ENCODE data around the gene HIVEP3. TPM values are rescaled to one million over a fixed set of nuclear protein-coding genes. Genes with fewer than 3 reads are reported as not detected.

The HIVEP3 gene
- polyA plus RNA-seq, 3 donors, result 3.3 to 4.0 (median 3.7) TPM

DNA sequence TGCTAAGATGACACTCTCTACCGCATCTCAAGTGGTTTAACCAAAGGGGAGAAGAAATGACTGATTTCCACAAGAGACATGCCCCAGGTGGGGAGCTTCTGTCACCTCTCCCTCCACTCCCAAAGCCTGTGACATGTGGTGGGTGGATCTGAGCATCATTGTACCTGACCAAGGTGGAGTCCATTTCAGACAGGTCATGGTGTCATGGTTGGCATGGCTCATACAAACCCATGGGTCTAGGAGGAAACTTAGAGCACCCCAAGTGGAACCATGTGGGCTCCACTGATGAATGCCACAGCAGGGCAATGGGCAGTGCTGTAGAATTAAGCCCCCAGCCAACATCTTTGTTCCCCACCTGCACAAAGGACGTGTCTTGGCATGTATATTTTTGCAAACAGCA, 302.7 kb downstream of the HIVEP3 start:
- no peak for DNase-seq

DNA sequence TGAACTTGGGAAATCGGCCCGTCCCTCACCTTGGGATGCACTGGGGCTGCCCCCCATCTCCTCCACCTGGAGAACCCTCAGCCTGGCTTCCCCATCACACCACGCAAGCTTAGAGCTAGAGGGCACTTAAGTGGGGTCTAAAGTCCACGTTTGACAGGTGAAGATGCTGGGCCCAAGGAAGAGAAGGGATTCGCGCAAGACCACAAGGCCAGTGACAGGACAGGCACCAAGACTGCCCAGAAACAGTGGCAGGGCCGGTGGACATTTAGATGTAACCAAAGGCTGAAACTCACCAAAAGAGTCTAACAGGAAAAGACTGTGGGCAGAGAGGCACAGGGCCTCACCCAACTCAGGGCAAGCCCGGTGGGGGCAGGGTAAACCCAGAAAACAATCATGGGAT, 303.4 kb downstream of the HIVEP3 start:
- DNase-seq, result no peak

DNA sequence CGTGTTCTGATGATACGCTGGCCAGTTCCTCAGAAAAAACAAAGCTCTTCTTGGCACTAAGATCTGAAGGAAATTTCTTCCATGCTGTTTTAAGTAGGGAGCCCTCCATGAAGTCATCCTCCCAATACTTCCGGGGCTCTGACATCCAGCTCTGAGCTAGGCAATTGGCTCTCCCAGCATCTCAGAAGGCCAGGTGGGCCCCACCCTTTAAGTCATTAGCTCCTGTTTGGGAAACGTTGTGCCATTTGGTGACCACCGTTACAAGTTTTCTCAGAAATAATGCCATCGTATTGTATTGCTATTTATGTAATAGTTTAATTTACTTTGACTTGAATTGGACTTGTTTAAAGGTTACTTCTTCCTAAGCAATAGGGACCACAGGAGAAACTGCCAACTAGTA, 303.9 kb downstream of the HIVEP3 start:
- DNase-seq, result no peak

DNA sequence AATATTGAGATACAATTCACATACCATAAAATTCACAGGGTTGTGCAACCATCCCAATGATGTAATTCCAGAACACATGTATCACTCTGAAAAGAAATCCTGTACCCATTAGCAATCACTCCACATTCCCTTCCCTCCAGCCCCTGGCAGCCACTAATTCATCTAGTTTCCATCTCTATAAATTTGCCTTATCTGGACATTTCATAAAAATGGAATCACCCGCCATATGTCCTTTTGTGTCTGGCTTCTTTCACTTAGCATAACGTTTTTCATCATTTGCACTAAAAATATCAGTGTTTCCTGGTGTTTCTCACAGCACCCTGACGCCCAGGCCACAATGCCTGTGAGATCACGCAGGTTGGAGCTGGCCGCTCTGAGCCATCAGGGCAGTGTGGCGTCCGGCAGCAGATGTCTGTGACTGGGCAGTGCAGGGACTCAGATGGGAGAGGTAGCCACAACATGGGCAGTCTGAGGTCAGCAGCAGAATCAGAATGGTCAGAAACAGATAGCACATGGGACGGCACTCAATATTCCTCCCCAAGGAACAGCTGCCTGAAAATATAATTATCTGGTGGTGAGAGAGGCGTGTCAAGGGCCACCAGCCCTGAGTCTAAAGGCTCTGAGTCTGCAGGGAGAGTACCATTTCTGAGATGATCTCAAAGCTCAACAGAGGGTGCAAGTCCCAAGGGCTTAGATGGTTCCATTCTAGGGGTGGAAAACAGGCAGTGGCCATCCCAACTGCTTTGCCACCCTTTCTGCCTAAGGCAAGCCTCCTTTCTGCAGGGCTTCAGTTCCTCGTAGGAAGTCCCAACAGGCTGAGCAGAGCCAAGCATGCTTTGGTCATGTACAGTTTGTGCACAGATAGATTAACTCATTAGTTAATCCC, 304.8 kb downstream of the HIVEP3 start:
- no peak for DNase-seq

DNA sequence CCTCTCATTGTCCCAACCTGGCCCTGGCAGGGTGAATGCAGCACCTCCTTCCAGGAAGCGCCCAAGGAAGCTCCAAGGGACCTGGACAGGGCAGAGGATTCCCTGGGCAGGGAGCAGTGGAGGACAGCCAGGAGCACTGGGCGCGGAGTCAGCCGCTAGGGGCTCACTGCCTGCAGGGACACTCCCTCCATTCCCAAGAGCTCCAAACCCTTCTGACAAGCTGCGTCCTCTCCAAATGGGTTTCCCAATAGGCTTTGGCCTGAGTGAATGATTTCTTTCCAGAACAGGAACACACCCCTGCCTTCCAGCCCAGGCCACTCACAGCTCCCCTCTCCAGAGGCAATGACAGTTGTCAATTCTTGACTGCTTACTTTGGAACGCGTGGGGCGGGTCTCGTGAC, 305.8 kb downstream of the HIVEP3 start:
- no peak for DNase-seq

- no peak for DNase-seq
These were observed 306.7 kb downstream of the HIVEP3 start for GRCh38 chr1:41611932-41612450.

- DNase-seq, result no peak
These were observed 307.4 kb downstream of the HIVEP3 start for GRCh38 chr1:41611068-41611931.

DNA sequence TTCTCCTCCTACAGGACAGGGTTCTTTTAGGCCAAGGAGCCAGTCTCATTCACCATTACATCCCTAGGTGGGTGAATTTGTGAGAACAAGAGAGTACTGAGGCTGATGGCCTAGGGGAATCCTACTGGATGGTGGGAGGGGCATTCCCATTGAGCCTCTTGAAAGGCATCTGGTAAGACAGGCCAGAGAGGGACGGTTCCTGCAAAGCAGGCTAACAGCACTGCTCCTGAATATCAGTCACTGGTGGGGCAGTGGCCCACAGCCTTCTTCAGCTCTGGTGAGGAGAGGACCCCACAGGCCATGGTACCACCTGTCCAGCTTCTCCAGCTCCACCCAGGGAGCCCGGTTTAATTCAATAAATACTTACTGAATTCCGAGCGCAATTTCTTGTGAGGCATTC, 308.4 kb downstream of the HIVEP3 start:
- no peak for DNase-seq

GRCh38 chr1:41609166-41609883, 309.4 kb downstream of the HIVEP3 start:
- no peak for DNase-seq

GRCh38 chr1:41608211-41608610, 310.5 kb downstream of the HIVEP3 start:
- DNase-seq, result no peak

- no peak for DNase-seq
These were observed 310.9 kb downstream of the HIVEP3 start for GRCh38 chr1:41607808-41608207.

- DNase-seq, result no peak
These were observed 318.8 kb downstream of the HIVEP3 start for GRCh38 chr1:41599912-41600311.

- no peak for DNase-seq
These were observed 320.4 kb downstream of the HIVEP3 start for GRCh38 chr1:41598325-41598724.

DNA sequence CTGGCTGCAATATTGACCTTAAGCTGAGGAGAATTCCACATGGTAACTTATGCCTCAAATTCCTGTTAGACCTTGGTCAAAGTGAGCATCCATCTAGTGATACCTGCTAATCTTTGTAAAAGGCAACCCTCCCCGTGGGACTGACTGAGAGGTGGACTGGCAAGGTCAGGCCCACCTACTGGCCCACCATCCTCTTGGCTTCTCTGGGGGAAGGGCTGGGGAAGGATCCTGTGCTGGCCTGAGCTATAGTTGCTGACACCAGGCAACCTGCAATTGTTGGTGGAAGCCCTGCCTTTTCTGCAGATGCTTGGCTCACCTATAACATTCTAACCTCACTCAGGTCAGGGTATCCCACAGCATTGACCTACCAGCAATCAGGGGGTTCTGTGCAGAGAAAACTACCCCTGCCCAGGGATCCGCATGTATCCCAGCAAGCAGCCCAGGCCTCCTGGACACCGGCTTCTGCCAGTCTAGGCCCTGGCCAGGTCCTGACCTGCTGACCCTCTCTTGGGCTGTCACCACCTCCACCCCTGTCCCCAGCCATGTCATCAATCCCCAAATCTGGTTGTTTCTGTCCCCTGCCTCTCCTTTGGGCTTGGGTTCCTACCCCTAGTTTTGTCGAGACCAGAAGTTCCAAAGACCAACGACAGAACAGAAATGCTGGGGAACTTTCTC, 326.1 kb downstream of the HIVEP3 start:
- no peak for DNase-seq

DNA sequence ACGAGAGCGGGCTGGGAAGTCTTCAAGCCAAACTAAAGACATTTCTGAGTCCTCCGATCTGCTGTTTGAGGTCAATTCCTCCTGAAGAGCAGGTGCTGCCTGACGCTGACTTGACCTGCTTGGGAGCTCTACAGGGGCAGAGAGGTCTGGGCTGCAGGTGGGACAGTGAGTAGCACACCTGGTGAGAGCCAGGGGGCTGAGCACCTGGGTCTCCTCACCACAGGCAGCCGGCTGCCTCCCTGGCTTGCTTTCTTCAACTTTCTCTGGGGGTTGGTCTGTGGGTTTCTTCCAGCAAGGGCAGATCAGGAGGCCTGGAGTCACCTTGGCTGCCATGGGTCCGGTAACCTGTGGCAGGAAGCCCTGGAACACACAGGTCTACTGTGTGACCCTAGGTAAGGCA, 326.8 kb downstream of the HIVEP3 start:
- DNase-seq, result no peak

- no peak for DNase-seq
These were observed 328.4 kb downstream of the HIVEP3 start for GRCh38 chr1:41590331-41590730.

- DNase-seq, result no peak
These were observed 329.3 kb downstream of the HIVEP3 start for GRCh38 chr1:41589395-41589794.

GRCh38 chr1:41588334-41588875, 330.3 kb downstream of the HIVEP3 start:
- DNase-seq, result no peak

DNA sequence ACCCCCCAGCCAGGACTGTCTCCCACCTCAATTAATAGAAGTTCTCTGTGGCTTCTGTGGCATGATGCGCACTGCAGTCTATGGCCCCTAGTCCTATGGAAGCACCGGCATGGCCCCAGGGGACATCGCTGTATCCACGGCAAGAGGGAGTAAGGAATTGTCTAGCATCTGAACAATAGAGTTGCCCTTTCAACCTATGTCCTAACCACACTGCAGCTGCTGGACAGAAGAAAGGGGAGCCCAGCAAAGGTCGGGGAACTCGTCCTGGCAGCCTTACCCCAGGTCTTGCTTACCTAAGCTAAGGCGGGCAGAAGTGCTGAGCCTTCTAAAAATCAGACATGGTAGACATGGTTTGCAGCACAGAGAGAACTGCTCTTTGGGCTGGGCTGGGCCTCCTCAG, 330.9 kb downstream of the HIVEP3 start:
- no peak for DNase-seq

DNA sequence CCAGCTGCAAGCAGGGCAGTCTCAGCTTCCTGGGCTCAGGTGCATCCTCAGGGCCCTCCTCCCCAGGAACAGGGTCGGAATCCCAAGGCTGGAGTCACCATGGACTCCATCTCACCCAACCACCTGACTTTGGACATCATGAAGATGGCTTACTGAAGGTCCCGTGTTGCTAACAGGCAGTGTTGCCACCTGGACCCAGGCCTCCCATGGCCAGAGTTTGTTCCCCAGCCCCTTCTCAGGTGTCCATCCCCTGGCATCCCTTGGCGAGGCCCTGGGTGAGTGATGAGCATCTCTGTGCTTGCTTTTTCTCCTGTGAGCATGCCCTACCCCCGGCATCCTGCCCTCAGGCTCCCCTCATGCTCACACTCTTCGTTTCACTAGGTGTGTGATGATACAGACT, 332.5 kb downstream of the HIVEP3 start:
- DNase-seq, result no peak

Measured in renal pelvis (tissue), 4 donors.